ENCODE results near the gene NMNAT2.
"Not testable (repeated sequence)": the region's sequence is repeated elsewhere in the genome, so short reads cannot be mapped to it uniquely, and the experiment has no call there.

Gene NMNAT2

GRCh38 chr1:183418696-183419095 is 516 bp upstream of the NMNAT2 start:
- no peak for DNase-seq (ENCODE audit: low spot score)

DNA sequence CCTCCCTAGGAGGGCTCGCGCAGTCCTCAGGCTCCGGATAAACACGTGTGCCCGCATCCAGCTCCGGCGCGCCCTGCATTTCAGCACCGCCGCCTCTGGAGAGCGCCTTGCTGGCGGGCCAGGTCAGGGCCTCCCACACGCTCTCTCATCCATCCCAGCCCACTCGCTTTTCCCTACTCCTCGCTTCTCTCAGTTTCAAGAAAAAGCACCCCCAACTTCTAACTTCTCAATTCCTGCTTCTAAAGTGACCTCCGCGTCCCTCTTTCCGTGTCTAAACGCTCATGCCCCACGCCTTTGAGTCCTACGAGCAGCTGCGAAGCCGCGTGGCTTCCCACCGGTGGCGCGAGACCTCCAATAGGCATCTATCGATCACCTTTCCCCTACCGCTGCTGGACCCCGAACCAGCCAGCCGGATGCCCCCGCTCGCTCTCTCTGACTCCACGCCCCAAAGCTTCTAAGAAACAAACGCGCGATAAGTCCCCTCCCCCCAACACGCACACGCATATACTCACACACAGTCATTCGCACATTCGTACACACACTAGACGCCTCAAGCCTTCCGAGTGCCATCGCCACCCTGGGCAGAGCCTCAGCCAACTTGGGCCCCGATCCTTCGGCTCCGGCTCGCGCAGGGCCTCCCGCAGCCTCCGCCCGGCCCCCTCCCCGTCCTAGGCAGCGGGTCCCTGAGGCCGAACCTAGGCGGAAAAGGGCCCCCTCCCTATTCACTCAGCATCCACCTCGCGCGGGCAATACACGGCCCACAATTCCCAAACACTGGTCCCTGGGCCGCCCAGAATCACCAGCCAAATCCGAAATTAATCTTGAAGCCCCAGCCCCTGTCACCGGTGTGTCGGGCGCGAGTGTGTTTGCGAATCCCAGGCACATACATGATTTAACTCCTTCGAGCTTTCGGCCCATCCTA is 1.1 kb downstream of the NMNAT2 start:
- no peak for DNase-seq (ENCODE audit: low spot score)

DNA sequence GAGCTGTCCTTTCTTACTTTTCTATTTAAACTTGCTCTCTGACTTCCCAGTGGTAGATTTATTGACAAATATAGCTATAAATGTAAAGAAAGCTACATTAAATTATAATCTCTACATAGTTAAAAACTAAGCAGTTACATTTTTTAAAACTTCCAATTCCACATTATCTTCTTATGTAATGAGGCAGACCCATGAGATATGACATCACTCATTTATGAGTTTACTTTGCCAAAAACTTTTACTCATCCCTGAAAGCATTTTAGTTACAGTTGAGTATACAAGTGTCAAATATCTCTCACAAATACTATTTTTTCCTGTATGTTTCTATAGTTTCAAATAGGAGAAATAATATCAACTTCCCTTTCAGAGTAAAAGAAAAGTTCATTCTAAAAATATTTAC is 3.8 kb downstream of the NMNAT2 start:
- no peak for DNase-seq (ENCODE audit: low spot score)

DNA sequence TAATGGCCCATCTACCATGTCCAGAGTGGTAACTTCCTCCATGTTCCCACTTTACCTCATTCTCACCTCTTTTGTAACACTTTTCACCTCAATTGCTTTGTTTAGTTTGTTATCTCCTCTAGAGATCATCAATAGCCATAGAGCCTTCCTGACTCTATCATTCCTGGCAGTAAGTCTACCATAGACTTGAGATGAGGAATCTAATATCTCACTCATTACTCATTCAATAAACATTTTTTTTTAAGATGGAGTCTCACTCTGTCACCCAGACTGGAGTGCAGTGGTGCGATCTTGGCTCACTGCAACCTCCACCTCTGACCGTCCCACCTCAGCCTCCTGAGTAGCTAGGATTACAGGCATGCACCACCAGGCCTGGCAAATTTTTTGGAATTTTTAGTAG is 7.1 kb downstream of the NMNAT2 start:
- DNase-seq (ENCODE audit: low spot score), result no peak

DNA sequence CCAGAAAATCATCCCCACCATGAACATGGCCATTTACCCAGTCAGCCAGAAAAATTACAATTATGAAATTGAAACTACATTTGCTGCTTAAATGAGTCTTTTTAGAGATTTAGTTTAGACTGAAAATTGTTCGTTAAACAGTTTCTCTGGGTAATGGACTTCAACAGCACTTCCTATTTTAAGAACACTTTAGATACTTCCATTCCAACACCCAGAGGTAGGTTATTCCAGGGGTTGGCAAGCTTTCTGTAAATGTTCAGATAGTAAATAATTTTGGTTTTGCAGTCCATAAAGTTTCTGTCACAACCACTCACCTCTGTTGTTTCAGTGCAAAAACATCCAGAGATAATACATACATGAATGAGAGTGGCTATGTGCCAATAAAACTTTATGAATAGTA is 10.2 kb downstream of the NMNAT2 start:
- no peak for DNase-seq (ENCODE audit: low spot score)

GRCh38 chr1:183407474-183407873 is 10.7 kb downstream of the NMNAT2 start:
- no peak for DNase-seq (ENCODE audit: low spot score)

DNA sequence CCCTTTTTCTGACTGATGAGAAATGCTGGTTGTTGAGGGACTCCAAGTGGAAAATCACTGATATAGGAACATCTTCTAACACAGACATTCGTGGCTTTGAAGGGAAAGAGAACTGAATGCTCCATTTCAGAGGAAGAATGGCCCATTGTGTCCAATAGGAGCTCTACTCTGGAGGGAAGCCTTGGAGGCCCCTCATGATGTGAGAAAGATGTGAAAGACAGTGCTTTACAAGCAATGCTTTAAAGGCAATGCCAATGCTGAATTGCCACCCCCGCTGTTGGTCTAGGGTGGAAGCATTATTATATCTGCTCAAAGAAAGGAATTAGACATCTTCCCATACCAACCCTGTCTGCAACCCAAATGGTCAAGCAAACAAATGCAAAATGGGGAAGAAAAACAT is 13.7 kb downstream of the NMNAT2 start:
- no peak for DNase-seq (ENCODE audit: low spot score)

DNA sequence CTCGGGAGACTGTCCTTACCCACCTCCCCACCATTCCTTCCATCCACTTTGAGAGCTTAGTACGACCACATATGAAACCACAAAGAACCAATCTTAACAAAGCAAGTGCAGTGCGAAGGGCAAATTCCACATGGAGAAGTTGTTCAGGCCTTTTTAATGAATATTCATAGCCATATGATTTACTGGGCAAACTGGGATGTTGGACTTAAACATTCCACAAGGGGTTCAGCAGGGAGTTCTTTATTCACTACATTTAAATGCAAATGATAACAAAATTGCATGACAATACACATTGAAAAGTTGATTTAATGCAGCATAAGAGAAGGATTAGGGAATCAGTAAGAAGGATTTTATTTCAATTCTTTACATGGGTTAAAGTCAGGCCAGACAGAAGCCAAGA is 14.7 kb downstream of the NMNAT2 start:
- DNase-seq (ENCODE audit: low spot score), result no peak

DNA sequence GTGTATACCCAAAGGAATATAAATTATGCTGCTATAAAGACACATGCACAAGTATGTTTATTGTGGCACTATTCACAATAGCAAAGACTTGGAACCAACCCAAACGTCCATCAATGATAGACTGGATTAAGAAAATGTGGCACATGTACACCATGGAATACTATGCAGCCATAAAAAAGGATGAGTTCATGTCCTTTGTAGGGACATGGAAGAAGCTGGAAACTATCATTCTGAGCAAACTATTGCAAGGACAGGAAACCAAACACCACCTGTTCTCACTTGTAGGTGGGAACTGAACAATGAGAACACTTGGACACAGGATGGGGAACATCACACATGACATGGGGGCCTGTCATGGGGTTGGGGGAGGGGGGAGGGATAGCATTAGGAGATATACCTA is 16.6 kb downstream of the NMNAT2 start:
- not testable (repeated sequence) for DNase-seq (ENCODE audit: low spot score)

DNA sequence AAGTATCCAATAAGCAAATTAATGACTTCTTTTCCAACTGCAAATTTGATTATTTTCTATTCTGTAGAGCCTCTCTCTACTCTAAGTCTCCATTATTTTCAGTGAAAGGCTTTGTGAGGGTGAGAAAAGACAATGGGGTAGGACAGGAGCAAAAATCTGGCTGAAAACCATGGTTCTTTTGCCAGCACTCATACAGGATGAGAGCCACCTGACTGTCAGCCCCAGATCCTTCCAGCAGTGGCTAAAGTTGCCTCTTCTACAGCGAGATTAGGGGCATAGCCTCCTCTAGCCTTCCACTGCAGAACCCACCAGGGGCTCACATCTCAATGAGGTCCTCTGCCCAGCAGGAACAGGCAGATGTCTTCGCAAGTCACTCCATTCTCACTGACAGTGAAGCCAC is 23.7 kb downstream of the NMNAT2 start:
- no peak for DNase-seq (ENCODE audit: low spot score)

DNA sequence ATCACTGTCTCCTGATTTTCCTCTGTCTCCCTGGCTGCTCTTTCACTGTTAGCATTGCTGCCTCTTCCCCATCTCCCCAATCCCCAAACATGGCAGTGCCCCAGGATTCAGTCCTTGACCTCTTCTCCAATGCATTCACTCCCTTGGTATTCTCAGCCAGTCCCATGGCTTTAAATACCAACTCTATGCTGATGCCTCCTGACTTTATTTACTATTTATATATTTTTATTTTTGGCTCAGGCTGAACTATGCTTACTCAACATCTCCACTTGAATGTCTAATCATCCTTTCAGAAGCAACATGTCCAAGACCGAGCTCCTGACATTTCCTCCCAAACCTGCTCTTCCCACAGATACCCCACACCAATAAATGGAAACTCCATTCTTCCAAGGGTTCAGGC is 26.3 kb downstream of the NMNAT2 start:
- DNase-seq (ENCODE audit: low spot score), result no peak

DNA sequence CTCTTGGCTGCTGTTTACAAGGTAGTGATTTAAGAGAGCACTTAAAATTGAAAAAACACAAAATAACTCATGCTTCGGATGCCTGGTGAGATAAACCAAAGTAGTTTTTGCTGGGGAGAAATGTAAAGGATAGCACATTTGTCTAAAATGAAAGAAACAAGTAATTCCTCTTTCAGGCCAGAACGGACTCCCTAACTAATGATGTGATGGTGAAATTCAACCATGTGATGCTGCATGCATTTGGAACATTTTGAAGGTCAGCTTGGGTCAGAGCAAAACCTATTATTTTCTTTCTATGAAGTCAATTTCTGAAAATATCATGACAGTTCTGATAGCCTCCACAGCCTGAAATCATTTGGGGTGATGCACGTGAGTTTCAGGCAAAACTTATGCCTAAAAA is 27.6 kb downstream of the NMNAT2 start:
- DNase-seq (ENCODE audit: low spot score), result no peak

DNA sequence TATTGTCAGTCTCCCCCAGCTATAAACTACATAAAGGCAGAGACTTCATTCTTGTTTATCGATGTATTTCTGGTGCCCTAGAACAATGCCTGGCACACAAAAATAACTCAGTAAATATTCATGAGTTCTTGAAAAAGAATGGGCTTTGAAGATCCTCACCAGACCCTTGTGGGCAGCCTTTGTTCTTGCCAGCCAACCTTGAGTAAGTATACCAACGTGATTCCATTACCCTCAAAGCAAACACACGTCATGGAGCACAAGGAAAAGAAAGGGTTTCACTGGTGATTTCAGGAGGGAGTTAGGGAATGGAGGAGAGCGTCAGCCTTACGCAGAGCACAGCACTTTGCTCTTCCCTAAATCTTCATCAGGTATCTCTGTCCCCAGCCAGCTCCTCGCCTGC is 29.4 kb downstream of the NMNAT2 start:
- no peak for DNase-seq (ENCODE audit: low spot score)

GRCh38 chr1:183385340-183386144 is 32.6 kb downstream of the NMNAT2 start:
- no peak for DNase-seq (ENCODE audit: low spot score)

DNA sequence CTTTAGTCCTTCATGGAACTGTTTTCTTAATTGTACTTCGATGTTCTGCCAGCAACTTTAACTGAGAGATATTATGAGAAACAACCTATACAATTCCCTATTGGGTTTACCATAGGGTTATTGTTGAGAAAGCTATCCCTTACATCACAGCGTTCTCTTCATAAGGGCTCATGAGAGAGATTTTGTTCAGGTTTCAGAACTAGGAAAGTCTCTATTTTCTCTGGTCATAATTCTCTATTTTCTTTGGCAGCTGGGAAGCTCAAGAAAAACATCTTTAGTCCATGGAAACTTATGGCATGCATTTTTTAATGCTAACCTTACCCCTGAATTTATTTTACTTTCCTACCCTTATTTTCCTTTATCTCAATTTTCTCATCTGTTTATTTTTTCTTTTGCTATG is 38.2 kb downstream of the NMNAT2 start:
- no peak for DNase-seq (ENCODE audit: low spot score)

DNA sequence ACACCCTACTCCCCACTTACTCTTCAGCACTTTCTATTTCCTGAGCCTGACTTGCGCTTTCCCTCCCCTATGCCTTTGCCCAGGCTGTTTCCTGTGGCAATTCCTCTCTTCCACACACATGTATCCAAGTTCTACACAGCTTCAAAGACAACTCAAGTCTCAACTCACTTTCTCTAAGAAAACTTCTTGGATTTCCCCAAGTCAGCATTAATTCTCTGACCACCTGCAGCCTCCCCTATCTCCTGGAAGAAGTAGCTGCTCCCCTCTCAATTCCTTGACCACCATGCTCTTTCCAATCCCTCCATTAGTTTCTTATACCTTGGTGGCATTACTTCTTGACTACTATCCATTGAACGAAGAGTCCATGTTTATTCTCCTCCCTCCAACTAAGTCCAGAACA is 42.8 kb downstream of the NMNAT2 start:
- no peak for DNase-seq (ENCODE audit: low spot score)

DNA sequence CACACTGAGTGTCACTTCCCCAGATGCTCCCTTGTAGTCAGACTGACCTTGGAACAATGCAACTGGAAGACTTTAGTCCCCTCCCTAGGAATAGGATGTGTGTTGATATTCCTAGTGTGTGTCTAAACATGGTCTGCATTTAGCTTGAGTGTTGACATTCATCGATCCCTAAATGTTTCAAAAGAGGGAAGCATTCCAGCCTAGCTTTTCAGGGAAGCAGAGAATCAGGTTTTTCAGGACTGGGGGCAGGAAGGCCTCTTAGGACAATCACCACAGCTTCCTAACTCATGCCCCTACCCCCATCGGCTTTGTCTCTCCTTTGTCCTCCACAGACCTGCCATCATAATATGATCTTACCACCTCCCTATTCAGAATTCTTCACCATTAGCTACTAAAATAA is 43.4 kb downstream of the NMNAT2 start:
- no peak for DNase-seq (ENCODE audit: low spot score)

DNA sequence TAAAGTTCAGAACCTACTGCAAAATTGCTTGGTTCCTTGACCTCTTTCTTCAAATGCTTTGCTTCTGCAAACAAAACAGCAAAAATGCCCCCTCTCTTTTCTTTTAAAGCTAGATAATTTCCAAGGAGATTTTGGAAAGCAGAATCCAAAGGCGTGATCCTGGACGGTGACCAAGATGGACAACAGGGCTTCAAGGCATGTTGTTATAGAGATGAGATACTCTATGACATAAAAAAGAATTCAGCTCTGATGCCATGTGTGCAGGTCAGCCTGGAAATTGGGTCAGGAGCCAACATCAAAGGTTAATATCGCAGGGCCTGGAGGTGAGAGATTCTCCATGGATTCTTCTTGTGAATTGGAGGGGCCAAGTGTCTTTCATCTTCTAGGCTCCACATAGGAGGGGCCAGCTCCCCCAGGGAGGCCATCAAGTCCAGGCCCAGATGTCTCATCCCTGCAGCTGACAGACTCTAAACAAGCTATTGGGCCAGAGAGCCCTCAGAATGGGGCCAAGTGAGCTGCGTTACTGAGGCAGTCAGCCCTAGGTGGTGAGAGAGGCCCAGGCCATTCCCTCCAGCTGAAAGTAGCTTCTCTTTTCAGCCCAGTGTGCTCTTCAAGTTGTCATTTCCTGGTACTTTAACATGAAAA is 45.5 kb downstream of the NMNAT2 start:
- no peak for DNase-seq (ENCODE audit: low spot score)

DNA sequence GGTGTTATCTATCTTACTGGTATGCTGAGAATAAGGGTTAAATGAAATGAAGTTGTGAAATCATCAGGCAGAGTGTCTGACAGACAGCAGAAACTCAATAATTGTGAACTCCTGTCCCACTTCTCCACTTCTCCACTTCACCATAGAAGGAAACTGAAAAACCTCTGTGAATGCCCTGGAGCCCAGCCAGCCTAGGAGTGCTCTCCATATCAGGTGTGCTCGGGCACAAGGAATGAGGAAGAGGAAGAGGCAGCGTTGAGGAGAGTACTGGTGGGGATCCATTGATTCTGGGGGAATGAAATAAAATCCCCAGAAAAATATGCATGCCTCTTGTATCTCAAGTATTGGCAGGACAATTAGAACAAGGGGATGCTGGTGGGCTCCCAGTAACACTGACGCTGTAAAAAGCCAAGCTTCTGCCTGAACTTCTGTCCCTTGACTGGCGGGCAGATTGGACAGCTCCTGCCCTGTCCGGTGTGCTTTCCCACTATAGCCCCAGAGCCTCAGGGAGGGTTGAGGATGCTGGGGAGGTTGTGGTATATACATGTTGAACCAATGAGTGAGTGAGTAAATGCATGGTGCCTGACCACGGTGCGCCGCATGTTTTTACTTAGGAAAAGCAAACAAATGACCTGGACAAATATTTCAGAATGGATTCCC is 47.7 kb downstream of the NMNAT2 start:
- no peak for DNase-seq (ENCODE audit: low spot score)

DNA sequence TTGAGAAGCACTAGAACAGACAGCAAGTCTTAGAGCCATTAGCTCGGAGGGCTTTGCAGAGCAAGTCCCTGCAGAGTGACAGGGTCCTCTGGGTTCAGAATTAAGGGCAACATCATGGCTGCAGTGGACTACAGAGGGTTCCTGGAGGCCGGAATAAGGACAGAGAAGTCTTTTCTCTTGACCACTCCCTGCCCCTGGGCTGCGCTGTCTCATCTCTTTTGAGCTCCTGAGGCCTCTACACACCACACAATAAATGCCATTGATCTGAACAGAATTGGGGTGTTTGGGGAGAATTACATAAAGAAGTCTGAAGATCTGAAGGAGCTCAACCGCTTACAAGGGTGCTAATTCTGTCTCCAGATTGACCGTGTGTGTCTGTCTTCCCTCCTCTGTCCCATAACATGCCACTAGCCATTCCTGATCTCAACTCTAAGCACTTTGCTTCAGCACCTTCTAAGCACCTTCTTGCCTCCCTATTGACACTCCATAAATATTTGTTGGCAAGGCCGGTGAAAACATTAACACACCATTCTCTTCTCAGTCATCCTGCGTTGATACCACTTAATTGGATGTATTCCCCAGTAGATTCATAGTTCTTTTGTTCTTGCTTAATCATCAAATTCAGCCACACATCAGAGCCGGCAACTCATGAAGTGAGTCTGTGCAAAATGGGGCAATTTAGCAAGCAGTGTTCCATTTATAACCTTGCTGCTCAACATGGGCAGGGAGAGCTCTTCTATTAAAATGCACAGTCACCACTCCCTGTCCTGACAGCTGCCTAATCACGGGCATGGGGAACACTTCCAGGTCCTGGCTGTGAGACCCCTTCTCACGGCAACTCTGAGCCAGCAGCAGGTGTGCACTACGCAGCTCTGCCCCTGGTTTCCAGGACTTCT is 49.7 kb downstream of the NMNAT2 start:
- DNase-seq (ENCODE audit: low spot score), result no peak

DNA sequence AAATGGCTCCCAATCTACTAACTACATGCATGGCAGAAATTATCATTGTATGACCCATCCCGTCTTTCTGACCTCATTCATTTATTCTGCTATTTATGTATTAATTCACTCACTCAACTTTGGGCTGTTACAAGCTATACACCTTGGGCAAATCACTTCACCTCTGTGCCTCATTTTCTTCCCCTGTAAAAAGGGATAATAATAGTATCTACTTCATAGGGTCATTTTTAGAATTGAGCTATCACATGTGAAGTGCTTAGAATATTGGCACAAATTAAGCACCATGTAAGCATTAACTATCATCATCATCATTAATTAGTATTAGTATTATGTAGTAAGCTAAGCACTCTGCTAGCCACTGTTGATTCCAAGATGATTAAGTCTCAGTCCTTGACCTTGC is 52.1 kb downstream of the NMNAT2 start:
- DNase-seq (ENCODE audit: low spot score), result no peak
